ENCODE results near the gene ATRNL1.

Gene ATRNL1

DNA sequence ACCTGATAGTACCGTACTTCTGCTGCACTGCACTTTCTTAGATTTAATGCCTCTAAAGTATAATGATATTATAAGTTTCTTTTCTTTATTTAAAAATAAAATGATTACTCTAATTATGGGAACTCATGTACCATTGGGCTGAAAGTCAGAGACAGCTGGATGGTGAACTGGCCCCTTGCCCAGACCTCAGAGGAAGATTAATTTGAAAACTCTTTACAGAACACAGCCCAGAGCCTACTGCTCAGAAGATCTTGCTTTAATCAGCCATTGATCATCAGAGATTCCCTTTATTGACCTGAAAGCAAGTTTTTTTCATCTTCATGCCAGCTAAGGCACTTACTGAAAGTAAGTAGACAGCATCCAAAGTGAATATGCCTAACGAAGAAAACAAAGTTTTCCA lies 838.1 kb downstream of the ATRNL1 start:
- no peaks in the 10 kb centered on the region for H4K20me1 ChIP-seq (ENCODE audit: insufficient read depth, low read length)
- H3K9me3 ChIP-seq (ENCODE audit: insufficient read depth, low read length, severe bottlenecking) = no peaks in the 10 kb centered on the region
- no peak overlapping the region for H2AFZ ChIP-seq (ENCODE audit: low read depth, low read length)
- H3K79me2 ChIP-seq (ENCODE audit: insufficient read depth, low read length) = no peaks in the 10 kb centered on the region
- no peaks in the 10 kb centered on the region for H3K36me3 ChIP-seq (ENCODE audit: insufficient read depth, low read length)
- no peak overlapping the region for H3K4me2 ChIP-seq (ENCODE audit: insufficient read depth, low read length)
- TF ChIP-seq, protein P1, sequence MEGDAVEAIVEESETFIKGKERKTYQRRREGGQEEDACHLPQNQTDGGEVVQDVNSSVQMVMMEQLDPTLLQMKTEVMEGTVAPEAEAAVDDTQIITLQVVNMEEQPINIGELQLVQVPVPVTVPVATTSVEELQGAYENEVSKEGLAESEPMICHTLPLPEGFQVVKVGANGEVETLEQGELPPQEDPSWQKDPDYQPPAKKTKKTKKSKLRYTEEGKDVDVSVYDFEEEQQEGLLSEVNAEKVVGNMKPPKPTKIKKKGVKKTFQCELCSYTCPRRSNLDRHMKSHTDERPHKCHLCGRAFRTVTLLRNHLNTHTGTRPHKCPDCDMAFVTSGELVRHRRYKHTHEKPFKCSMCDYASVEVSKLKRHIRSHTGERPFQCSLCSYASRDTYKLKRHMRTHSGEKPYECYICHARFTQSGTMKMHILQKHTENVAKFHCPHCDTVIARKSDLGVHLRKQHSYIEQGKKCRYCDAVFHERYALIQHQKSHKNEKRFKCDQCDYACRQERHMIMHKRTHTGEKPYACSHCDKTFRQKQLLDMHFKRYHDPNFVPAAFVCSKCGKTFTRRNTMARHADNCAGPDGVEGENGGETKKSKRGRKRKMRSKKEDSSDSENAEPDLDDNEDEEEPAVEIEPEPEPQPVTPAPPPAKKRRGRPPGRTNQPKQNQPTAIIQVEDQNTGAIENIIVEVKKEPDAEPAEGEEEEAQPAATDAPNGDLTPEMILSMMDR (IDR thresholded peaks at IDR 0.05; ENCODE audit: borderline replicate concordance, extremely low read depth, low read length, poor library complexity, severe bottlenecking) = no peak
- TF ChIP-seq EZH2 (IDR thresholded peaks at IDR 0.05; ENCODE audit: borderline replicate concordance, low read depth, low read length, severe bottlenecking) = no peak
- ATAC-seq (ENCODE audit: insufficient read depth, low read depth) = no peak
- no peak overlapping the region for H3K27ac ChIP-seq (ENCODE audit: low read length)
- DNase-seq = no peak
- H3K4me3 ChIP-seq (ENCODE audit: low read depth in 1 of 2, low read length in 2 of 2) = no peak overlapping the region
- no peaks in the 10 kb centered on the region for H3K27me3 ChIP-seq (ENCODE audit: insufficient read depth, low read length, poor library complexity)
- no peaks in the 10 kb centered on the region for H3K4me1 ChIP-seq (ENCODE audit: insufficient read depth, low read length)
- H3K9ac ChIP-seq (ENCODE audit: low read depth, low read length) = no peak overlapping the region

DNA sequence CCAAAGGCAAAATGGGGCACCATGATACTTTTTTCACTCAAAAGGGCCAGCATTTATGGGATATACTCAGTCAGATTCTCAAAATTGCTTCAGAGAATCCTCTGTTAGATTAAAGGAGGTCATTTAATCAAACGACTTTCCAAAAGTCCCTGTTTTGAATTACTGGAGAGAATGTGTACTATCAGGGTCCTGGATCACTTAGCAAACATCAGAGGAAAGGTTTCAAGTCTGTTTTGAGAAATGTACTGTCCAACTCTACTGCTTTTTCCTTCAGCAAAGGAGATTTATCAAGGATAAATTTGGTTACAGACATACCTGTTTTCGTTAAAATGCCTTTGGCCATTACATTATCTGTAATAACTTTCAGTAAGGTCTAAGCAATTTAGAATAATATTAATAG lies 838.9 kb downstream of the ATRNL1 start:
- TF ChIP-seq, protein P1 (IDR thresholded peaks at IDR 0.05; ENCODE audit: borderline replicate concordance, extremely low read depth, low read length, poor library complexity, severe bottlenecking) = no peak
- no peak for TF ChIP-seq EZH2 (IDR thresholded peaks at IDR 0.05; ENCODE audit: borderline replicate concordance, low read depth, low read length, severe bottlenecking)
- H3K4me1 ChIP-seq (ENCODE audit: insufficient read depth, low read length) = no peaks in the 10 kb centered on the region
- no peaks in the 10 kb centered on the region for H3K9me3 ChIP-seq (ENCODE audit: insufficient read depth, low read length, severe bottlenecking)
- DNase-seq (no peak), ATAC-seq (ENCODE audit: insufficient read depth, low read depth) (no peak)
- no peak overlapping the region for H2AFZ ChIP-seq (ENCODE audit: low read depth, low read length)
- no peak overlapping the region for H3K4me2 ChIP-seq (ENCODE audit: insufficient read depth, low read length)
- H3K27ac ChIP-seq (ENCODE audit: low read length) = no peak overlapping the region
- H3K9ac ChIP-seq (ENCODE audit: low read depth, low read length) = no peak overlapping the region
- H3K27me3 ChIP-seq (ENCODE audit: insufficient read depth, low read length, poor library complexity) = no peaks in the 10 kb centered on the region
- no peaks in the 10 kb centered on the region for H3K79me2 ChIP-seq (ENCODE audit: insufficient read depth, low read length)
- H3K36me3 ChIP-seq (ENCODE audit: insufficient read depth, low read length) = no peaks in the 10 kb centered on the region
- no peak overlapping the region for H3K4me3 ChIP-seq (ENCODE audit: low read depth in 1 of 2, low read length in 2 of 2)
- no peaks in the 10 kb centered on the region for H4K20me1 ChIP-seq (ENCODE audit: insufficient read depth, low read length)

DNA sequence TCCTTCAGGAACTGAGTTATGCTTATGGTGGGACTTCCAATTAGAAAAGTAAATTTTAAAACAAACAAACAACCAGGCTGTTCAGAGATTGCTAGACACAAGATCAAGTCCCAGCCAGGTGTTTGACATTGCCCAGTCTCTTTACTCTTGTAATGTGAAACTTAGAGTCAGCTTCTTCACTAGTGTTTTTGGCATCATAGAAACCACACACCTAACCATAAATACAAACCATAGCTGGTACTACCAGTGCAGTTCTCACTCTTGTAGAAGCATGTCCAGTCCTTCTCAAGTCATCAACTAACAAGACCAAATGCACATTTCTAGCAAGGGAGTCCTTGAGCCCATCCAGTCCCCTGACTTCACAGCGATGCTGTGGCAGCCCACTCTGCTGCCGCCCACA lies 839.9 kb downstream of the ATRNL1 start:
- no peaks in the 10 kb centered on the region for H3K9me3 ChIP-seq (ENCODE audit: insufficient read depth, low read length, severe bottlenecking)
- H4K20me1 ChIP-seq (ENCODE audit: insufficient read depth, low read length) = no peaks in the 10 kb centered on the region
- H3K9ac ChIP-seq (ENCODE audit: low read depth, low read length) = no peak overlapping the region
- H3K79me2 ChIP-seq (ENCODE audit: insufficient read depth, low read length) = no peaks in the 10 kb centered on the region
- H2AFZ ChIP-seq (ENCODE audit: low read depth, low read length) = no peak overlapping the region
- H3K36me3 ChIP-seq (ENCODE audit: insufficient read depth, low read length) = no peaks in the 10 kb centered on the region
- ATAC-seq (ENCODE audit: insufficient read depth, low read depth) = no peak
- TF ChIP-seq, protein P1 (IDR thresholded peaks at IDR 0.05; ENCODE audit: borderline replicate concordance, extremely low read depth, low read length, poor library complexity, severe bottlenecking) = no peak
- no peak for TF ChIP-seq EZH2 (IDR thresholded peaks at IDR 0.05; ENCODE audit: borderline replicate concordance, low read depth, low read length, severe bottlenecking)
- no peak overlapping the region for H3K27ac ChIP-seq (ENCODE audit: low read length)
- no peak for DNase-seq
- no peak overlapping the region for H3K4me2 ChIP-seq (ENCODE audit: insufficient read depth, low read length)
- no peaks in the 10 kb centered on the region for H3K4me1 ChIP-seq (ENCODE audit: insufficient read depth, low read length)
- no peak overlapping the region for H3K4me3 ChIP-seq (ENCODE audit: low read depth in 1 of 2, low read length in 2 of 2)
- H3K27me3 ChIP-seq (ENCODE audit: insufficient read depth, low read length, poor library complexity) = no peaks in the 10 kb centered on the region

DNA sequence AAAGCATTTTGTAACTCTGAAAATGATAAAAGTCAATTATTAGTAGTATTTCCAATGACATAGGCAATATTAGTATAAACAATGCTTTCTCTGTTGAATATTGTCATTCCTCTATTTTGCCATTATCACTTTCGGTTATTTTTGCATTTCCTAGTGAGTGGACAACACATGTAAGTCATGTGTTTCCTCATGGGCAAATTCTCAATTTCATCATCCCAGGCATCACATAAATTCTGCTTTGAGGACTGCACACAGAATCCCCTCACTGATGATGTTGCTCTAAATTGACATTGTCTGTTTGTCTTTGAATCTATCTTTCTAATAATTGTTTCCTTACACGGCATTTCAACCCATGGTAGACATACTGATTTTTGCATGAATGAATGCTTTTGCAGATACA lies 842.6 kb downstream of the ATRNL1 start:
- no peaks in the 10 kb centered on the region for H3K79me2 ChIP-seq (ENCODE audit: insufficient read depth, low read length)
- DNase-seq = no peak
- no peaks in the 10 kb centered on the region for H3K9me3 ChIP-seq (ENCODE audit: insufficient read depth, low read length, severe bottlenecking)
- TF ChIP-seq, protein P1 (IDR thresholded peaks at IDR 0.05; ENCODE audit: borderline replicate concordance, extremely low read depth, low read length, poor library complexity, severe bottlenecking) = no peak
- H3K9ac ChIP-seq (ENCODE audit: low read depth, low read length) = no peak overlapping the region
- no peaks in the 10 kb centered on the region for H3K27me3 ChIP-seq (ENCODE audit: insufficient read depth, low read length, poor library complexity)
- H3K27ac ChIP-seq (ENCODE audit: low read length) = no peak overlapping the region
- no peak overlapping the region for H3K4me3 ChIP-seq (ENCODE audit: low read depth in 1 of 2, low read length in 2 of 2)
- no peak overlapping the region for H3K4me2 ChIP-seq (ENCODE audit: insufficient read depth, low read length)
- no peaks in the 10 kb centered on the region for H3K36me3 ChIP-seq (ENCODE audit: insufficient read depth, low read length)
- no peaks in the 10 kb centered on the region for H4K20me1 ChIP-seq (ENCODE audit: insufficient read depth, low read length)
- no peak for ATAC-seq (ENCODE audit: insufficient read depth, low read depth)
- no peak overlapping the region for H2AFZ ChIP-seq (ENCODE audit: low read depth, low read length)
- H3K4me1 ChIP-seq (ENCODE audit: insufficient read depth, low read length) = no peaks in the 10 kb centered on the region
